ENCODE measurements around the gene ATG7.
"Not testable (repeated sequence)": the region's sequence is repeated elsewhere in the genome, so short reads cannot be mapped to it uniquely, and the experiment has no call there.

ATG7 gene

DNA sequence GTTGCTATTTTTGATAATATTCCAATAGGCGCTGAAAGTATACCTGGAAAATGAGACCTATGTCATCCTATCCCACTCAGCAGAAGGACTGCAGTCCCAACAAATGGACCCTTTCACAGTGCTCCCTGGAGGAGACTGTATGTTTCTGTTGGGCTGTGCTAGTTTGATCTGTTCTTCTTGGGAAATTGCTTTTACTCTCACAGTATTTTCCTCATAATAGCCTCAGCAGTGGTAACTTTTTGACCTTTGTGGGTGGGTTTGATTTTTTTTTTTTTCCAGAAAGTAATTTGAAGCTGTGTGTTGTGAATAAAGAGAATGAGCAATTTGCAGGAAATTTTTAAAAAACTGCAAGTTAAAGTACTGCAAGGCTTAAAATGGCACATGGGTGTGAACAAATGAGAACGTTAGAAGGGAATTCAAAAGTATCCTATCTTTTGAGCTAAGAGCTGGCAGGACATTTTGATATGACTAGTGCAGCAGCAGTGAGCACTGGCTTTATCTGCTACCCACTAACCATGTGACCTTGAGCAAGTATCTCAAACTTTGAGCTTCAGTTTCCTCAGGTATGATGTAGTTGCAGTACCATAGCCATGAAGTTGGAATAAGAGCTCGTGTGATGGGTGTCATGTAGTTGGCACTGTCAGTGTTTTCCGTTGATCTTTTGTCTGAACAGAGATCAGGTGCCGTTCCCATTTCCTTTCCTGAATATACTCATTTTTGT, 118.4 kb downstream of the ATG7 start:
- no peak for DNase-seq (ENCODE audit: low read depth in 3 of 3)

DNA sequence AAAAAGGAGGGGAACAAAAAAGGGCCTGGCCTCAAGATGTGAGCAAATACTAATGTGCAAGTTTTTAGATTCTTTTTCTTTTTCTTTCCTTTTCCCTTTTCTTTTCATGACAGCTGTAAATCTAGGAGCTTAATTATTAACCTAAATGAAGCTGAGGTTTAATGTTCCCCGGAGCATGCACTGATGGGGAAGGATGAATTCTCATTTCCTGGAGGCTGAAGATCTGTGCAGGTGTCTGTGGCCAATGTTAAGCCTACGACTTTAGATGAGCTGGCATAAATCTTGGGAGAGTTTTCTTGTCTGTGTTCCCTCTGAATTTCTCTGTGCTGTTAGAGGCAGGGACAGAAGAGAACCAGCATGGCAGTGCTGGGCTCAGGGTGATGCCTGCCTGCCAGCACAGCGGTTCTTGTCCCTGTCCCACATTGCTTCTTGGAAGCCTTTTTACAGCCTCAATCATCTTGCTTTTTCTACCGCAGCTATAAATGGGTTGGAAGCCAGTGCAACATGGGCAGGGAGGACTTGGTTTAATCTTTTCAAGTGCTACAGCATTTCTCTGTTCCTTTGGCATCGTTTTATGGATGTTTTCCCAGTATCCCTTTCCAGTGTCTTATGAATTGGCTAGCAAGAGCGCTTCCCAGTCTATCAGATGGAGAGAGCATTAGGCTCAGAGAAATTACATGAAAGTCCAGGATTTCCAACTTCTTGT, 119.1 kb downstream of the ATG7 start:
- no peak for DNase-seq (ENCODE audit: low read depth in 3 of 3)

GRCh38 chr3:11392014-11392859, 120.0 kb downstream of the ATG7 start:
- DNase-seq (ENCODE audit: low read depth in 3 of 3): no peak

DNA sequence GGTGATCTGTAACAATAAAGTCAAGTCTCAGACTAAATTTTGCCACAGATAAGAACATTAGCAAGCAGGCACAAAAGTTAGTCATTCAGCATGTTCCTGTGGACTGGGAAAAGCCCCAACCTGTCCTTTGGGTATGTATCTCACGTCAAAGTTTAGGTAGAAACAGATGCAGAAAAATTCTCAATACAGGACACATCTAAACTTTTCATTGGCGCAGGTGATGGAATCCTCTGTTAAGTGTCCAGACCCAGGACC, 120.6 kb downstream of the ATG7 start:
- DNase-seq (ENCODE audit: low read depth in 3 of 3): no peak

DNA sequence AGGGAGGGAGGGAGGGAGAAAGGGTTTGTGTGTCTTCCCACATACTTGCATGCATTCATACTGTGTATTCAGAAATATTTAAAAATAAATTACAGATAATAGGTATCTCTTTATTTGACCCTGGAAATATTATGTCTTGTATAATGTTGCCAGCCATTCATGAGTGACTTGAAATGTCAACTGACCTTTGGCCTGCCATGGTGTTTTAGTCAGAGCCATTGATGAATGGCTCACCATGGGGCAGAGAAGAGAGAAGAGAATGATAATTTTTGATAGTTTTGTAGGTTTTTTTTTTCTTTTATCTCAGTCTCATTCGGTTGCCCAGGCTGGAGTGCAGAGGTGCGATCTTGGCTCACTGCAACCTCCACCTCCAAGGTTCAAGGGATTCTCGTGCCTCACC, 121.2 kb downstream of the ATG7 start:
- no peak for DNase-seq (ENCODE audit: low read depth in 3 of 3)

- no peak for DNase-seq (ENCODE audit: low read depth in 3 of 3)
These were observed 122.2 kb downstream of the ATG7 start for GRCh38 chr3:11394392-11394791.

DNA sequence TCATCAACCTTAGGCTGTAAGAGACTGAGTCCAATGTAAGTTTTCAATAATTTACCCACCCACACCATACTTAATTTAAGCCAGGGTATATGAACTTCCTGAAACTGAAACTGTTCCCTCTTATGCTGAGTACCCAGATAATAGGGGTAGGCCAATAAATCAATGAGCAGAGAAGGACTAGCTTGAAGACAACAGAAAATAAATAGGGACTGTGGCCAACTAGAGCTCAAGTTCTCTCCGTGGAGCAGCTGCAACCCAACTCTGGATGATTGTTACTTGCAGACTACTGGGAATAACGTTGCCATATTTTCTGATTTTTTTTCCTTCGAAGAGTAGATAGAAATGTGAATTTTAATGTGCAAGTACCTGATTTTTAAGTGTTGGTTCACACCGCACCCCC, 128.0 kb downstream of the ATG7 start:
- DNase-seq (ENCODE audit: low read depth in 3 of 3): no peak

- DNase-seq (ENCODE audit: low read depth in 3 of 3): no peak
These were observed 129.2 kb downstream of the ATG7 start for GRCh38 chr3:11401434-11401833.

DNA sequence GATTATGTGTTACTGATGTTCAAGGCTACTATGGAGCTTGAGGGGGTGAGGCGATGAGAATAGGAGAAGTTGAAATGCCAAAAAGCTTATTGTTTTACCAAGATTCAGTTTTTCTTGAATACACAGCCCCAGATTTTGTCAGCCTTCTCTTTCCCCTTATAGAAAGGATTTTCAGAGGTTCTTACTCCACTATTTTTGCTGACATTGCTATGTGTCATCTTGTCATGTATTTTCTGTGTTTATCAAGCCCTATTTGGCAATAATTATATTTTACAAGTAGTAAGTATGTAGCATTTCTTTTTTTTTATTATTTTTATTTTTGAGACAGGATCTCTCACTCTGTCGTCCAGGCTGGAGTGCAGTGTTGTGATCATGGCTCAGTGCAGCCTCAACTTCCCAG, 133.1 kb downstream of the ATG7 start:
- no peak for DNase-seq (ENCODE audit: low read depth in 3 of 3)

- no peak for DNase-seq (ENCODE audit: low read depth in 3 of 3)
These were observed 135.4 kb downstream of the ATG7 start for GRCh38 chr3:11407644-11408043.

- DNase-seq (ENCODE audit: low read depth in 3 of 3): not testable (repeated sequence)
These were observed 136.2 kb downstream of the ATG7 start for GRCh38 chr3:11408324-11408859.

DNA sequence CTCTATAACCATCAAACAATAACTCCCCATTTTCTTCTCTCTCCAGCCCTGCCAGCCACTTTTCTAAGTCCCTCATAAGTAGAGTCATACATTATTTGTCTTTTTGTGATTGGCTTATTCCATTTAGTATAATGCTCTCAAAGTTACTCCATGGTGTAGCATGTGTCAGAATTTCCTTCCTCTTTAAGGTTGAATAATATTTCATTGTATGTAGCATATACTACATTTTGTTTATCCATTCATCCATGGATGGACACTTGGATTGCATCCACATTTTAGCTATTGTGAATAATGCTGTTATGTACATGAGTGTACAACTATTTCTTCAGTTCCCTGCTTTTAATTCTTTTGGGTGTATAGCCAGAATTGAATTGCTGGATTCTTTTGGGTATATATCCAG, 138.4 kb downstream of the ATG7 start:
- DNase-seq (ENCODE audit: low read depth in 3 of 3): no peak

DNA sequence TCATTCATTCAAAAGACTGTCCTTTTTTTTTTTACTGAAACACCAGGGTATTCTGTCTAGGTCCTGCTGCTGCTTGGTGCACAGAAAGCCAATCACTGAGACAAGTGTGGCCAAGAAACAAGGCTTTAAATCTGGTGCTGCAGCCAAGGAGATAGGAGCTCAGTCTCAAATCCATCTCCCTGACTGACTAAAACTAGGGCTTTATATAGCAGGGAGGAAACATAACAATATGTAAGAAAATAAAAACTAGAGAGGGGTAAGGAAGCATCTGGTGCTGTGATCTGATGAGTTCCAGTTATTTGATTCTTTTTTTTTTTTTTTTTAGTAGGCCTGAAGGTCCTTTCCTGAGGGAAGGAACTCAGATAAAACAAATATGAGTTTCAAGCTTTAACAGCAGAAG, 139.8 kb downstream of the ATG7 start:
- DNase-seq (ENCODE audit: low read depth in 3 of 3): no peak

DNA sequence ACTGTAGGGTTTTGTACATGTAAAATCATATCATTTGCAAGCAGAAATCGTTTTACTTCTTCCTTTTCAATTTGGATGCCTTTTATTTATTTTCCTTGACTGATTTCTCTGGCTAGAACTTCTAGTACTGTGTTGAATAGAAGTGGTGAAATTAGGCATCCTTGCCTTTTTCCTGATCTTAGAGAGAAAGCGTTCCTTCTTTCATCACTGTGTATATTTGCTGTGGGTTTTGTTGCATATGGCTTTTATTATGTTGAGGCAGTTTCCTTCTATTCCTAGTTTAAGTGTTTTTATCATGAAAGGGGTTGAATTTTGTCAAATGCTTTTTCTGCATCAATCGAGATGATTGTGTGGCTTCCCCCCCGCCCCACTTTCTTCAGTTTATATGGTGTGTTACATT, 140.9 kb downstream of the ATG7 start:
- DNase-seq (ENCODE audit: low read depth in 3 of 3): no peak

DNA sequence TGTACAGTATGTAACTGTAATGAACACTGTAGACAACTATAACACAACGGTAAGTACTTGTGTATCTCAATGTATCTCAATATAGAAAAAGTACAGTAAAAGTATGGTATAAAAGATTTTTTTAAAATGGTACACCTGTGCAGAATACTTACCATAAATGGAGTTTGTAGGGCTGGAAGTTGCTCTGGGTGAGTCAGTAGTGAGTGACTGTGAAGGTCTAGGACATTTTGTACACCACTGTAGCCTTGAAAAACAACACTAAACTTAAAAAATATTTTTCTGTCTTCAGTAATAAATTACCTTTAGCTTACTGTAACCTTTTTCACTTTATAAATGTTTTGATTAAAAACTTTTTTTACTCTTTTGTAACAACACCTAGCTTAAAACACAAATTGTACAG, 142.9 kb downstream of the ATG7 start:
- DNase-seq (ENCODE audit: low read depth in 3 of 3): no peak

GRCh38 chr3:11420066-11420465, 147.9 kb downstream of the ATG7 start:
- DNase-seq (ENCODE audit: low read depth in 3 of 3): no peak

DNA sequence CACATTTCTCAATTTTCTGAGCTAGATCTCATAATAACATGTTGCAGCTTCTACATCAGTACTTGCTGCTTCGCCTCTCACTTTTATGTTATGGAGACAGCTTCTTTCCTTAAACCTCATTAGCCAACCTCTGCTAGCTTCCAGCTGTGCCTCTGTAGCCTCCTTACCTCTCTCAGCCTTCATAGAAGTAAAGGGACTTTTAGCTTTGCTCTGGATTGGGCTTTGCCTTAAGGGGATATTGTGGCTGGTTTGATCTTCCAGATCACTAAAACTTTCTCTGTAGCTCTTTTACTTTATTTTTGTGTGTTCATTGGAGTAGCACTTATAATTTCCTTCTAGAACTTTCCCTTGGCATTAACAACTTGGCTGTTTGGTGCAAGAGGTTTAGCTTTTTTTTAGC, 150.1 kb downstream of the ATG7 start:
- no peak for DNase-seq (ENCODE audit: low read depth in 3 of 3)

- no peak for DNase-seq (ENCODE audit: low read depth in 3 of 3)
These were observed 151.7 kb downstream of the ATG7 start for GRCh38 chr3:11423868-11424267.

GRCh38 chr3:11424277-11424676, 152.1 kb downstream of the ATG7 start:
- DNase-seq (ENCODE audit: low read depth in 3 of 3): no peak

- no peak for DNase-seq (ENCODE audit: low read depth in 3 of 3)
These were observed 158.0 kb downstream of the ATG7 start for GRCh38 chr3:11430207-11430606.

GRCh38 chr3:11430624-11431023, 158.4 kb downstream of the ATG7 start:
- DNase-seq (ENCODE audit: low read depth in 3 of 3): no peak

DNA sequence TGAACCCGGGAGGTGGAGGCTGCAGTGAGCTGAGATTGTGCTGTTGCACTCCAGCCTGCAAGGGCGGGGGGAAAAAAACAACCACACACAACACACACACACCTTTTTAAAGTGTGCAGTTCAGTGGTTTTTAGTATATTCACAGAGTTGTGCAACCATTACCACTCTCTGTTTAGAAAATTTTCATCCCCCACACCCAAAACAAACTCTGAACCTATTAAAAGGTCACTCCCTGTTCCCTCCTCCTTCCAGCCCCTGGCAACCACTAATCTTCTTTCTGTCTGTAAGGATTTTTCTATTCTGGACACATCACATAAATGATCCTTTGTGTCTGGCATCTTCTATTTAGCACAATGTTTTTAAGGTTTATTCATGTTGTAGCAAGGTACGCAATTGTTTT, 159.1 kb downstream of the ATG7 start:
- DNase-seq (ENCODE audit: low read depth in 3 of 3): no peak

DNA sequence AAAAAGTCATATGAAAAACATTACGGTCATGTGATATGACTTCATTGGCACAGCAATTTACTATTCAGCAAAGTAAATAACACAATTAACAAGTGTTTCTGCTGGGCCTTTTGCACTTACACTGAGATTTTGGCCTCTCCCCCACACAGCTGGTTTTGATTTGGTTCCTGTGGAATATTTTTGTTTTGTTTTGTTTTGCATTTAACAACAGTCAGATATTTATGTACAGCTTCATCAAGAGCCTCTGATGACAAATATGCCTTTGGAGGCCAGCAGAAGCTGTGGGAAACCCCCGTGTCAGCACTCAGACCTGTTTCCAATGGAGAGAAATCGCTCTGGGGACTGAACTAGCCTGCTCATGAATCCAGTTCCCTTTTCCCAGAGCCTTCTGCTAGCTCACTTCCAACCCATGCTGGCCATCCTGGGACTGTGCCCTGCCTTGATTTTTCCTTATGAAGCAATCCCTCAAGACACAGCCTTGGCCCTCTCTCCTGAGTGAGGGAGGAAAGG, 161.9 kb downstream of the ATG7 start:
- DNase-seq (ENCODE audit: low read depth in 3 of 3): no peak
